Endothelial cell of umbilical vein (primary cell): ENCODE data around the gene SHC4. TPM values are rescaled to one million over a fixed set of nuclear protein-coding genes. Genes with fewer than 3 reads are reported as not detected.

Experiments
- BruUV-seq: library from RNA; stranded (reverse); fragments of 400-500 nt; replicated peaks from 2 replicates; lab custom pipeline; 2021; lab: Mats Ljungman, UMichigan
- CTCF ChIA-PET: fragments of 300-600, 350-600 bp; sonication (Branson Sonifier 250); formaldehyde crosslinking; loops from one replicate; lab custom pipeline; 2021; ENCODE audit warnings: antibody characterized with exemption, inconsistent platforms; lab: Charles Lee
- POLR2A ChIA-PET: fragments of 300-600, 350-600 bp; sonication (Branson Sonifier 250); formaldehyde crosslinking; loops from one replicate; lab custom pipeline; 2021; ENCODE audit warnings: antibody characterized with exemption, inconsistent platforms; lab: Charles Lee
- DNase-seq: peaks from one replicate; pipeline ENCODE4 v3.0.0-alpha.2; 2011; ENCODE audit warnings: low read depth, low spot score
- FAIRE-seq: peaks from 2 replicates; lab custom pipeline; 2011; peaks lifted over from hg19 to GRCh38; lab: Jason Lieb, UNC
- H2AFZ ChIP-seq: 2 replicates; pipeline ENCODE4 v1.6.0; 2012; ENCODE audit warnings: low read depth, low read length, control low read depth, inconsistent platforms
- H3K27ac ChIP-seq: 2 replicates; pipeline ENCODE4 v1.5.1; 2011; ENCODE audit warnings: low read depth, mild to moderate bottlenecking, control low read depth, low read length, moderate library complexity; ENCODE audit not compliant: insufficient read depth
- H3K27me3 ChIP-seq, 2 experiments: 2 replicates each; pipeline versions ENCODE4 v1.6.0 to v1.6.1; 2011; ENCODE audit warnings: low read length in 2 of 2, mixed read lengths in 1 of 2; ENCODE audit not compliant: control insufficient read depth in 2 of 2, insufficient read depth in 2 of 2
- H3K36me3 ChIP-seq, 2 experiments: 2 replicates in 1 of 2; 3 replicates in 1 of 2; pipeline ENCODE4 v1.5.1; 2011; ENCODE audit warnings: low read length in 2 of 2, mild to moderate bottlenecking in 1 of 2, moderate library complexity in 1 of 2; ENCODE audit not compliant: control insufficient read depth in 2 of 2, insufficient read depth in 2 of 2; ENCODE audit errors: extremely low read depth in 1 of 2
- H3K4me1 ChIP-seq: 3 replicates; pipeline ENCODE4 v1.5.1; 2011; ENCODE audit warnings: mild to moderate bottlenecking, low read length; ENCODE audit not compliant: control insufficient read depth, insufficient read depth; ENCODE audit errors: extremely low read depth
- H3K4me2 ChIP-seq: 2 replicates; pipeline ENCODE4 v1.6.1; 2011; ENCODE audit warnings: low read length, control low read depth, mixed read lengths; ENCODE audit not compliant: insufficient read depth
- H3K4me3 ChIP-seq, 3 experiments: fragments of 200-600 bp in 1 of 3; sonication (generic), shearing (Covaris generic) in 1 of 3; replicated peaks in 1 of 3; 2 replicates each; pipeline ENCODE4 v1.5.1; 2011 to 2016; ENCODE audit warnings: control low read depth in 3 of 3, low read length in 3 of 3, mild to moderate bottlenecking in 2 of 3, inconsistent platforms in 1 of 3, low read depth in 1 of 3, moderate library complexity in 1 of 3; ENCODE audit not compliant: insufficient read depth in 1 of 3
- H3K79me2 ChIP-seq: 2 replicates; pipeline ENCODE4 v1.6.0; 2012; ENCODE audit warnings: low read length, inconsistent platforms; ENCODE audit not compliant: control insufficient read depth, insufficient read depth
- H3K9ac ChIP-seq: replicated peaks from 2 replicates; pipeline ENCODE3; 2011; ENCODE audit warnings: low read length, control low read depth; ENCODE audit not compliant: insufficient read depth; ENCODE audit errors: extremely low read depth
- H3K9me1 ChIP-seq: replicated peaks from 3 replicates; pipeline ENCODE4 v1.6.0; 2011; ENCODE audit warnings: mild to moderate bottlenecking, low read length; ENCODE audit not compliant: control insufficient read depth, insufficient read depth; ENCODE audit errors: extremely low read depth
- H3K9me3 ChIP-seq: replicated peaks from 2 replicates; pipeline ENCODE4 v1.5.1; 2012; ENCODE audit warnings: low read length, inconsistent platforms; ENCODE audit not compliant: control insufficient read depth, insufficient read depth
- H4K20me1 ChIP-seq: replicated peaks from 2 replicates; pipeline ENCODE3; 2011; ENCODE audit warnings: mild to moderate bottlenecking, low read length; ENCODE audit not compliant: control insufficient read depth, insufficient read depth; ENCODE audit errors: extremely low read depth
- CTCF ChIP-seq, 2 donors: IDR thresholded peaks; 1 replicate in 1 of 2; 2 replicates in 1 of 2; pipeline ENCODE4 v1.5.1; 2011; ENCODE audit warnings: low read length in 2 of 2, mild to moderate bottlenecking in 2 of 2, moderate library complexity in 2 of 2, control low read depth in 1 of 2, inconsistent platforms in 1 of 2, low read depth in 1 of 2; ENCODE audit not compliant: insufficient read depth in 1 of 2; ENCODE audit errors: extremely low read depth in 1 of 2
- GATA2 ChIP-seq: IDR thresholded peaks from 2 replicates; pipeline ENCODE4 v1.7.0; 2011; ENCODE audit warnings: low read depth, mild to moderate bottlenecking, moderate library complexity, mixed read lengths, low read length; ENCODE audit not compliant: insufficient read length, insufficient read depth
- MAX ChIP-seq: IDR thresholded peaks from 2 replicates; pipeline ENCODE4 v1.6.1; 2011; ENCODE audit not compliant: insufficient read depth, insufficient read length
- POLR2AphosphoS5 ChIP-seq: IDR thresholded peaks from 2 replicates; pipeline ENCODE4 v1.6.1; 2012; ENCODE audit warnings: low read depth, mild to moderate bottlenecking, control low read depth, low read length, moderate library complexity; ENCODE audit not compliant: insufficient read depth
- dilution Hi-C: fragments of 300-500 bp; cut with MboI; formaldehyde crosslinking; loops from one replicate; pipeline ENCODE4 v1.15.0; 2019; ENCODE audit warnings: low sequenced_read_pairs; ENCODE audit not compliant: extremely low pct_ligation_motif_present
- intact Hi-C: fragments of 100-400 bp; cut with micrococcal nuclease; formaldehyde crosslinking; loops from one replicate; pipeline ENCODE4 v1.10.0; 2022
- polyA plus RNA-seq, 4 experiments: library from polyadenylated mRNA; depleted of rRNA in 3 of 4; stranded (reverse) in 3 of 4; unstranded in 1 of 4; fragments of >200 nt; gene quantifications; 2 replicates each; pipeline versions ENCODE4 v1.2.1 to v1.2.3, GENCODE V29; 2011 to 2012; ENCODE audit warnings: missing spikeins in 1 of 4
- total RNA-seq: library from RNA; stranded (reverse); gene quantifications from 2 replicates; pipeline ENCODE4 v1.2.3, GENCODE V29; 2021

SHC4 gene
- total and polyA plus RNA-seq, 2 donors (not counting 3 experiments of a cell fraction or from before 2014, with no cell fraction given), result 0.20 TPM; not detected in 1

- Histone ChIP-seq H3K4me2 (no peak overlapping the region), H3K36me3 (no peaks in the 10 kb centered on the region), H3K79me2 (no peaks in the 10 kb centered on the region), H2AFZ (no peak overlapping the region), H3K4me1 (no peaks in the 10 kb centered on the region), H3K9me1 (no peaks in the 10 kb centered on the region), H3K27me3 (no peaks in the 10 kb centered on the region), H4K20me1 (no peaks in the 10 kb centered on the region), H3K4me3 (no peak overlapping the region), H3K9me3 (no peaks in the 10 kb centered on the region), H3K27ac (no peak overlapping the region), H3K9ac (no peak overlapping the region)
- peak; percentile 58 for DNase-seq
- dilution Hi-C loops (no loop called here), intact Hi-C loops (loop anchor here (1.0 to 5.0 kb wide), 8 partner anchors 113 to 1283 kb away; partner anchors contain the start of genes DTWD1 and FAM227B)
- TF ChIP-seq POLR2AphosphoS5 (no peak), CTCF (IDR thresholded peaks at IDR 0.05; ENCODE audit: extremely low read depth in 1 of 2, insufficient read depth in 1 of 2, low read depth in 1 of 2, low read length in 2 of 2) (peak; percentile 51 to 57), GATA2 (no peak), MAX (no peak)
- peak; percentile 62 for FAIRE-seq
- ChIA-PET POLR2A (no interaction called here), CTCF (interaction anchor here (0.6 to 10.8 kb wide), 60 partner anchors 8 to 1454 kb away, joined by 3 to 181 read pairs (median 4); partner anchors contain the start of genes COPS2, EID1, FGF7 and GALK2)
- no TSS peak for BruUV-seq
Measured at GRCh38 chr15:48861813-48862431, 101.8 kb downstream of the SHC4 start.
